HL-60 (cell line): ENCODE results near the gene GCGR.

Experiments used
- DNase-seq, 2 experiments: peaks; one replicate each; pipeline ENCODE4 v3.0.0-alpha.2; 2010 to 2020; ENCODE audit warnings: low read depth in 1 of 2, low spot score in 1 of 2
- H3K27ac ChIP-seq: fragments of 250-450 bp; sonication (Bioruptor Pico); replicated peaks from 2 replicates; pipeline ENCODE4 v1.5.1; 2020; ENCODE audit warnings: mild to moderate bottlenecking, moderate library complexity
- H3K27me3 ChIP-seq: fragments of 250-450 bp; sonication (Bioruptor Pico); 2 replicates; pipeline ENCODE4 v1.5.1; 2021; ENCODE audit warnings: mild to moderate bottlenecking, moderate library complexity; ENCODE audit not compliant: insufficient read depth, poor library complexity, severe bottlenecking
- H3K4me3 ChIP-seq: replicated peaks from 2 replicates; pipeline ENCODE4 v1.5.1; 2011; ENCODE audit warnings: mild to moderate bottlenecking, control low read depth, low read length; ENCODE audit not compliant: insufficient read depth
- CTCF ChIP-seq: IDR thresholded peaks from one replicate; pipeline ENCODE4 v1.5.1; 2011; ENCODE audit warnings: low read length, control low read depth, inconsistent platforms; ENCODE audit not compliant: insufficient read depth
- GABPA ChIP-seq: IDR thresholded peaks from 2 replicates; pipeline ENCODE4 v1.6.1; 2012; ENCODE audit warnings: low read depth
- POLR2AphosphoS5 ChIP-seq: IDR thresholded peaks from 2 replicates; pipeline ENCODE4 v1.6.1; 2012; ENCODE audit warnings: low read depth
- SPI1 ChIP-seq: IDR thresholded peaks from 2 replicates; pipeline ENCODE4 v1.6.1; 2012; ENCODE audit warnings: low read depth, mild to moderate bottlenecking, borderline replicate concordance
- TF ChIP-seq, protein P1 (sequence below): IDR thresholded peaks from 2 replicates; pipeline ENCODE4 v1.6.1; 2012; ENCODE audit warnings: low read depth; ENCODE audit not compliant: insufficient replicate concordance

GCGR gene

DNA sequence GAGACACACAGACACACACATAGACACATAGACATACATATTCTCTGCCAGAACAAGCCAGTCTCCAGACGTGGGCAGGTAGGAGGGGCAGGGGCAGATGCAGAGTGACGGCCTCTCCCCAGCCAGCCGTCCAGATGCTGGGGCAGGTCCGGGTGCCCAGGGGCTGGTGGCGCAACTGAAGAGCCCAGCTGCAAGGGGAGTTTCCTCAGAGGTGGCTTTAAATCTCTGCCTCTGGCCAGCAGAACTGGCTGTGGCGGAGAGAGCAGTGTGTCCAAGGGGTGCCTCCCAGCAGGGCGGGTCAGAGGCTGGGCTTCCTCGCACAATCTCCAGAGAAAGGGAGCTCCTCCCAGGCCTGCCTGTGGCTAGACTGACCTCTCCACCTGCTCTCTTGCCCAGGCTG is 9.4 kb upstream of the GCGR start:
- TF ChIP-seq, protein P1, sequence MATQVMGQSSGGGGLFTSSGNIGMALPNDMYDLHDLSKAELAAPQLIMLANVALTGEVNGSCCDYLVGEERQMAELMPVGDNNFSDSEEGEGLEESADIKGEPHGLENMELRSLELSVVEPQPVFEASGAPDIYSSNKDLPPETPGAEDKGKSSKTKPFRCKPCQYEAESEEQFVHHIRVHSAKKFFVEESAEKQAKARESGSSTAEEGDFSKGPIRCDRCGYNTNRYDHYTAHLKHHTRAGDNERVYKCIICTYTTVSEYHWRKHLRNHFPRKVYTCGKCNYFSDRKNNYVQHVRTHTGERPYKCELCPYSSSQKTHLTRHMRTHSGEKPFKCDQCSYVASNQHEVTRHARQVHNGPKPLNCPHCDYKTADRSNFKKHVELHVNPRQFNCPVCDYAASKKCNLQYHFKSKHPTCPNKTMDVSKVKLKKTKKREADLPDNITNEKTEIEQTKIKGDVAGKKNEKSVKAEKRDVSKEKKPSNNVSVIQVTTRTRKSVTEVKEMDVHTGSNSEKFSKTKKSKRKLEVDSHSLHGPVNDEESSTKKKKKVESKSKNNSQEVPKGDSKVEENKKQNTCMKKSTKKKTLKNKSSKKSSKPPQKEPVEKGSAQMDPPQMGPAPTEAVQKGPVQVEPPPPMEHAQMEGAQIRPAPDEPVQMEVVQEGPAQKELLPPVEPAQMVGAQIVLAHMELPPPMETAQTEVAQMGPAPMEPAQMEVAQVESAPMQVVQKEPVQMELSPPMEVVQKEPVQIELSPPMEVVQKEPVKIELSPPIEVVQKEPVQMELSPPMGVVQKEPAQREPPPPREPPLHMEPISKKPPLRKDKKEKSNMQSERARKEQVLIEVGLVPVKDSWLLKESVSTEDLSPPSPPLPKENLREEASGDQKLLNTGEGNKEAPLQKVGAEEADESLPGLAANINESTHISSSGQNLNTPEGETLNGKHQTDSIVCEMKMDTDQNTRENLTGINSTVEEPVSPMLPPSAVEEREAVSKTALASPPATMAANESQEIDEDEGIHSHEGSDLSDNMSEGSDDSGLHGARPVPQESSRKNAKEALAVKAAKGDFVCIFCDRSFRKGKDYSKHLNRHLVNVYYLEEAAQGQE, result no peak
- TF ChIP-seq POLR2AphosphoS5, result peak; percentile 58; the same call in 1 of the 2 replicates
- Histone ChIP-seq H3K4me3 (no peak overlapping the region), H3K27ac (no peak overlapping the region), H3K27me3 (no peaks in the 10 kb centered on the region)
- DNase-seq, result peak in 1 of 2 experiments; percentile 50

- Histone ChIP-seq H3K27me3 (peaks cover 32% of the 10 kb centered on the region), H3K4me3 (no peak overlapping the region), H3K27ac (no peak overlapping the region)
- no peak for DNase-seq
- TF ChIP-seq GABPA, result no peak
- TF ChIP-seq, protein P1, result no peak
Observed at GRCh38 chr17:81801327-81801726, 2.6 kb upstream of the GCGR start.

- H3K27ac ChIP-seq, result no peak overlapping the region
- H3K4me3 ChIP-seq, result no peak overlapping the region
- TF ChIP-seq, protein P1, result no peak
- no peak for TF ChIP-seq CTCF
- no peak for TF ChIP-seq POLR2AphosphoS5
- TF ChIP-seq SPI1, result no peak
- TF ChIP-seq GABPA, result no peak
- DNase-seq, result no peak
- H3K27me3 ChIP-seq, result peaks cover 39% of the 10 kb centered on the region
Observed at GRCh38 chr17:81802048-81802758, 1.7 kb upstream of the GCGR start.

- peaks cover 44% of the 10 kb centered on the region for H3K27me3 ChIP-seq
- no peak for DNase-seq
- H3K27ac ChIP-seq, result no peak overlapping the region
- no peak overlapping the region for H3K4me3 ChIP-seq
- TF ChIP-seq CTCF, result no peak
- TF ChIP-seq, protein P1, result no peak
- no peak for TF ChIP-seq GABPA
- no peak for TF ChIP-seq POLR2AphosphoS5
- TF ChIP-seq SPI1, result no peak
Observed at GRCh38 chr17:81802856-81803643, 900 bp upstream of the GCGR start.
